Uterus (tissue), 4 donors: Measurements from ENCODE around the gene YPEL5. TPM values are rescaled to one million over a fixed set of nuclear protein-coding genes. Genes with fewer than 3 reads are reported as not detected.
"Not testable (repeated sequence)": the region's sequence is repeated elsewhere in the genome, so short reads cannot be mapped to it uniquely, and the experiment has no call there.

Source experiments
- DNase-seq, 2 donors: peaks; one replicate each; pipeline ENCODE4 v3.0.0-alpha.2; 2019 to 2020
- H3K27ac ChIP-seq, 2 donors: fragments of 200-600 bp; sonication (generic); 1 replicate in 1 of 2; 2 replicates in 1 of 2; pipeline ENCODE4 v1.5.1; 2016 to 2018
- H3K27me3 ChIP-seq, 2 donors: fragments of 200-600 bp; sonication (generic); one replicate each; pipeline ENCODE4 v1.5.1; 2018 to 2019; ENCODE audit warnings: control low read depth in 1 of 2
- H3K36me3 ChIP-seq, 2 donors: fragments of 200-600 bp; sonication (generic); one replicate each; pipeline ENCODE4 v1.5.1; 2019; ENCODE audit warnings: control low read depth in 1 of 2
- H3K4me1 ChIP-seq, 2 donors: fragments of 200-600 bp; sonication (generic); one replicate each; pipeline ENCODE4 v1.5.1; 2018 to 2019; ENCODE audit warnings: control low read depth in 1 of 2
- H3K4me3 ChIP-seq, 2 donors: fragments of 200-600 bp; sonication (generic); 1 replicate in 1 of 2; 2 replicates in 1 of 2; pipeline ENCODE4 v1.5.1; 2018 to 2019; ENCODE audit warnings: mild to moderate bottlenecking in 1 of 2
- H3K9me3 ChIP-seq, 2 donors: fragments of 200-600 bp; sonication (generic); one replicate each; pipeline ENCODE4 v1.5.1; 2019; ENCODE audit warnings: control low read depth in 1 of 2
- POLR2A ChIP-seq, 2 donors: fragments of 450-650 bp; IDR thresholded peaks; one replicate each; pipeline ENCODE4 v1.6.1; 2016; ENCODE audit warnings: antibody characterized with exemption in 2 of 2, mild to moderate bottlenecking in 1 of 2, moderate library complexity in 1 of 2
- intact Hi-C: fragments of 100-400 bp; cut with DNase I; formaldehyde crosslinking; loops from one replicate; pipeline ENCODE4 v1.15.1; 2023; ENCODE audit warnings: low total_unique reads
- total RNA-seq, 4 donors: library from RNA; depleted of rRNA in 3 of 4; stranded (reverse); fragments of >200 nt in 3 of 4; gene quantifications; one replicate each; pipeline versions ENCODE4 v1.1.0 to v1.2.4, GENCODE V29; 2014 to 2023
- TF ChIP-seq, protein P1 (sequence below), 4 experiments: fragments of 200-600 bp in 2 of 4; fragments of 450-650 bp in 2 of 4; sonication (generic) in 2 of 4; IDR thresholded peaks; one replicate each; pipeline ENCODE4 v1.5.1; 2016 to 2019; ENCODE audit warnings: antibody characterized with exemption in 4 of 4, mild to moderate bottlenecking in 2 of 4, moderate library complexity in 1 of 4
- donor health status: DM: yes; HTN: yes; CAD: no.

YPEL5 gene
- total RNA-seq, 4 donors from 2014 or later, result 79.1 to 131 (median 104) TPM

DNA sequence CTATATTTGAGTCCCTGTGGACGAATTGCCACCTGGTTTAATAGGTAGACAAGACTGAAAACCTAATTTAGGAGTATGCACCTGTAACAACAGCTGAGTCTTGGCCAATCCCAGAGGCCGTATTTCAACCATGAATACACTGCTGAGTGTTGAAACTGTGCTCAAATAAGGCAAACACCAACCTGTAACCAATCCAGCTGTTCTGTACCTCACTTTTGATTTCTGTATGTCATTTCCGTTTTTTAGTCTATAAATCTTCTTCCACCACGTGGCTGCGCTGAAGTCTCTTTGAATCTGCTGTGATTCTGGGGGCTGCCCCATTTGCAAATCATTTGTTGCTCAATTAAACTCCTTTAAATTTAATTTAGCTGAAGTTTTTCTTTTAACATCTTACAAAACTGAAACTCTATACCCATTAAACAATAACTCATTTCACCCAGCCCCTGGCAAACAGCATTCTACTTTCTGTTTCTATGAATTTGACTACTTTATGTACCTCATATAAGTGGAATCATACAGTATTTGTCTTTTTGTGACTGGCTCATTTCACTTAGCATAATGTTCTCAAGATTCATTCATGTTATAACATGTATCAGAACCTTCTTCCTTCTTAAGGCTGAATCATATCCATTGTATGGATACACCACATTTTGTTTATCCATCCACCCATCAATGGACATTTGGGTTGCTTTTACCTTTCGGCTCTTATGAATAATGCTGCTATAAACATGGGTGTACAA lies 7.5 kb upstream of the YPEL5 start:
- Histone ChIP-seq H3K27me3 (no peaks in the 10 kb centered on the region), H3K4me1 (no peaks in the 10 kb centered on the region), H3K9me3 (no peaks in the 10 kb centered on the region), H3K36me3 (no peaks in the 10 kb centered on the region), H3K27ac (no peak overlapping the region), H3K4me3 (no peak overlapping the region)
- no peak for DNase-seq
- no peak for TF ChIP-seq POLR2A (IDR thresholded peaks at IDR 0.05)
- TF ChIP-seq, protein P1, sequence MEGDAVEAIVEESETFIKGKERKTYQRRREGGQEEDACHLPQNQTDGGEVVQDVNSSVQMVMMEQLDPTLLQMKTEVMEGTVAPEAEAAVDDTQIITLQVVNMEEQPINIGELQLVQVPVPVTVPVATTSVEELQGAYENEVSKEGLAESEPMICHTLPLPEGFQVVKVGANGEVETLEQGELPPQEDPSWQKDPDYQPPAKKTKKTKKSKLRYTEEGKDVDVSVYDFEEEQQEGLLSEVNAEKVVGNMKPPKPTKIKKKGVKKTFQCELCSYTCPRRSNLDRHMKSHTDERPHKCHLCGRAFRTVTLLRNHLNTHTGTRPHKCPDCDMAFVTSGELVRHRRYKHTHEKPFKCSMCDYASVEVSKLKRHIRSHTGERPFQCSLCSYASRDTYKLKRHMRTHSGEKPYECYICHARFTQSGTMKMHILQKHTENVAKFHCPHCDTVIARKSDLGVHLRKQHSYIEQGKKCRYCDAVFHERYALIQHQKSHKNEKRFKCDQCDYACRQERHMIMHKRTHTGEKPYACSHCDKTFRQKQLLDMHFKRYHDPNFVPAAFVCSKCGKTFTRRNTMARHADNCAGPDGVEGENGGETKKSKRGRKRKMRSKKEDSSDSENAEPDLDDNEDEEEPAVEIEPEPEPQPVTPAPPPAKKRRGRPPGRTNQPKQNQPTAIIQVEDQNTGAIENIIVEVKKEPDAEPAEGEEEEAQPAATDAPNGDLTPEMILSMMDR (IDR thresholded peaks at IDR 0.05), result no peak
- intact Hi-C loops, result no loop called here

DNA sequence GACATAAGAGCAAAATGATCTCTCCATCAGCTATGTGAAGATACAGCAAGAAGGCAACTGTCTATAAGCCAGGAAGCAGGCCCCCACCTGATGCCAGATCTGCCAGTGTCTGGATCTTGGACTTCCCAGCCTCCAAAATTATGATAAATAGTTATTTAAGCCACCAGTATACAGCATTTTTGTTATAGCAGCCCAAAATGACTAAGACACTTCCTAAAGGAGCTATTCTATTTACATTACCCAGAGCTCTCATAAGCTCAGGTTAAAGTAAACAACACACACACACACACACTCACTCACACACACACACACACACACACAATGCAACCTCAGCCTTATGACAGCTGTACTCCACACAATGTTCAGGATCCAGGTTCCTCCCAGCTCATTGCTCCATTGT lies 5.7 kb upstream of the YPEL5 start:
- H3K36me3 ChIP-seq, result no peaks in the 10 kb centered on the region
- H3K27ac ChIP-seq, result no peak overlapping the region
- TF ChIP-seq, protein P1 (IDR thresholded peaks at IDR 0.05), result no peak
- no peak for TF ChIP-seq POLR2A (IDR thresholded peaks at IDR 0.05)
- H3K9me3 ChIP-seq, result no peaks in the 10 kb centered on the region
- H3K4me3 ChIP-seq, result no peak overlapping the region
- no peaks in the 10 kb centered on the region for H3K4me1 ChIP-seq
- no peak for DNase-seq
- intact Hi-C loops, result no loop called here
- H3K27me3 ChIP-seq, result no peaks in the 10 kb centered on the region

DNA sequence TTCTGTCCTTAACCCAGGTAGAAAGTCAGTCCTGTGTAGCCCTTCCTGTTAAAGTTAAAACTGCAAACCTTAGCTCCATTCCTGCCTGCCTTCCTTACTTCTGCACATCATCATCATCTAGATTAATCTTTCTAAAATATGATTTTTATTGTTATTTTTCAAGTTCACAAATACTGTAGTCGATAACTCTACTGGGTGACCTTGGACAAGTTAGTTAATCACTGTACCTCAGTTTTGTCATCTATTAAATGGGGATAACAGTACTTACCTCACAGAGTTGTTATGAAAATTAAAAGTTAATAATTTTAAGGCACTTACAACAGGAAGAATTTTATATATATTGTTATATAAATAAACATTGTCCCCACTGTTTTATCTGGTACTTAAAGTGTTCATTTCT lies 2.5 kb upstream of the YPEL5 start:
- TF ChIP-seq, protein P1 (IDR thresholded peaks at IDR 0.05), result no peak
- no peak for TF ChIP-seq POLR2A (IDR thresholded peaks at IDR 0.05)
- no peak for DNase-seq
- Histone ChIP-seq H3K27ac (no peak overlapping the region), H3K36me3 (no peaks in the 10 kb centered on the region), H3K27me3 (no peaks in the 10 kb centered on the region), H3K9me3 (no peaks in the 10 kb centered on the region), H3K4me1 (peaks cover 0 to 4% of the 10 kb centered on the region in 2 donors), H3K4me3 (no peak overlapping the region)
- intact Hi-C loops, result no loop called here

DNA sequence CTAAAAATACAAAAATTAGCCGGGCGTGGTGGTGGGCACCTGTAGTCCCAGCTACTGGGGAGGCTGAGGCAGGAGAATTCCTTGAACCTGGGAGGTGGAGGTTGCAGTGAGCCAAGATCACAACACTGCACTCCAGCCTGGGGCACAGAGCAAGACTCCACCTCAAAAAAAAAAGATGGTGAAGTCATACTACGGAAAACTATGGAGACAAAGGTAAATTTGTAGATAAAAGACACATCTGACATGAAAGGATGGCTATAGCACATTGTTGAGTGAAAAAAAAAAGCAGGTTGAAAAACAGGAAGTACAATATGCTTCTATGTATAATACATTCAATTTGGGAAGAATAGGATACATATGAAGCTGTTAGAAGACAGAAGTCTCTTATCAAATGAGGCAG lies 1.9 kb upstream of the YPEL5 start:
- H3K36me3 ChIP-seq, intact Hi-C loops, H3K9me3 ChIP-seq, DNase-seq, H3K27me3 ChIP-seq, H3K27ac ChIP-seq, H3K4me1 ChIP-seq, H3K4me3 ChIP-seq: not testable (repeated sequence)

DNA sequence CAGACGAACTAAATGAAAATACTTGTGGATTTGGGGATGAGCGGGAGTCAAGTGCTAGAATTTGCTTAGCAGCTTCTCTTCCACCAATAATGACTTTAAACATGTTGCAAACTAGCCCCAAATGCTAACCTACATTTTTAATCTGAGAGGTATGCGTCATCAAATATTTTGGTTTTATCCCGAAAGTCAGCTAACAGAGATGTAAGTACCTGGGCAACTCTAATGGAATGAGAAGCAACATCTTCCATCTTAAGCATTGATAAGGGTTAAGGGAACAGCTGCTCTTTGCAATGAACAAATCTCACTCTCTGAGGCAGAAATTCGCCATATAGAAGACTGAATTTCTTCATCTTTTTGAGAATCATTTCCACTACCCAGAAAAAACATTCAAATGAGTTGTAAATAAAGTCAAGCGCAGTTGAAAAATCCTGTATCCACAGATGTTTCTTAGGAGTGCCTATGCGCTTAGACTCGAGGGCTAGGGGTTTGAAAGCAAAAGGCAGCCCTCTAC lies 926 bp upstream of the YPEL5 start:
- Histone ChIP-seq H3K27ac (peak overlapping the region; percentile 94 to 96), H3K4me1 (peaks cover 0 to 4% of the 10 kb centered on the region in 2 donors), H3K9me3 (no peaks in the 10 kb centered on the region), H3K4me3 (peak overlapping the region; percentile 56 to 87), H3K36me3 (no peaks in the 10 kb centered on the region), H3K27me3 (no peaks in the 10 kb centered on the region)
- DNase-seq, result no peak
- TF ChIP-seq, protein P1 (IDR thresholded peaks at IDR 0.05), result no peak
- no peak for TF ChIP-seq POLR2A (IDR thresholded peaks at IDR 0.05)
- intact Hi-C loops, result no loop called here
